GM20431 (cell line): ENCODE results near the gene KCNIP1.
"Not testable (repeated sequence)": the region's sequence is repeated elsewhere in the genome, so short reads cannot be mapped to it uniquely, and the experiment has no call there.

ENCODE experiments used
- in situ Hi-C: fragments of 300-500 bp; cut with MseI, MboI; formaldehyde crosslinking; loops from one replicate; pipeline ENCODE4 v1.15.0; 2020; ENCODE audit warnings: low sequenced_read_pairs; ENCODE audit not compliant: unreplicated experiment

The KCNIP1 gene

DNA sequence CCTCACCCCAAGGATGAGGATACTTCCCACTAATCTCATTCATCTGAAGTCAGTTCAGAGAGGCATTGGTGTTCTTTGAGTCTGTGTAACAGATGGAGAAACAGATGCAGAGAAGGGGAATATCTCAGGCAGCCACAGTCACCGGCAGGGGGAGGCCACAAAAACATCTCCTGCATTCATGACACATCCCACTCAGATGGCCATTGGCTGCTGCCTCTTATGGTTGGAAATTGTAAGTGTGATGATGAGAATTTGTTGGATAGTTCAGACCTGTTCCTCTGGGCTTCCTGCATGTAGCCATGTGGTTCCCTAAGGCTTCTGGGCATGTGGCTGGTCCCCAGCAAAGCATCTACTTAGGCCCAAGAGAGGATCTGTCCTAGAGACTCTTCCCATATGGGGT is 233.8 kb downstream of the KCNIP1 start:
- in situ Hi-C loops: no loop called here

- in situ Hi-C loops: no loop called here
Observed at GRCh38 chr5:170738840-170739239, 235.0 kb downstream of the KCNIP1 start.

GRCh38 chr5:170739446-170739845 is 235.6 kb downstream of the KCNIP1 start:
- in situ Hi-C loops: no loop called here

- in situ Hi-C loops: loop anchor here (10.0 kb wide), 1 partner anchor 54 kb away; no protein-coding TSS in a partner anchor
Observed at GRCh38 chr5:170740551-170741205, 236.9 kb downstream of the KCNIP1 start.

- in situ Hi-C loops: loop anchor here (10.0 kb wide), 1 partner anchor 53 kb away; no protein-coding TSS in a partner anchor
Observed at GRCh38 chr5:170741801-170742200, 238.0 kb downstream of the KCNIP1 start.

DNA sequence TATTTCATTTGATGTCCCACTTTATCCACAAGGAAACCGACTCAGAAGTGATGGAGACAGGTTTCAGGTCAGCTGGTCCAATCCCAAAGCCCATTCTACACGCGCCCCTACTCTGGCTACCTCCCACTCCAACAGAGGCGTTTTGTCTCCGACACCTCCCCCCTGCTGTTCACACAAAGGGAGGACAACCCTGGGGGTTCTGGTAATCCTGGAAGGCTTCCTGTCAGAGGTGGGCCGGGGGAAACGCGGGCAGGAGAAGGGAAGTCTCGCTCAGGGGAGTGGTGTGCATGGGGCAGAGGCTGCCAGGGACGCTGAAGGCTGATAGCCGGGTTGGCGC is 240.0 kb downstream of the KCNIP1 start:
- in situ Hi-C loops: loop anchor here (10.0 kb wide), 1 partner anchor 51 kb away; no protein-coding TSS in a partner anchor

DNA sequence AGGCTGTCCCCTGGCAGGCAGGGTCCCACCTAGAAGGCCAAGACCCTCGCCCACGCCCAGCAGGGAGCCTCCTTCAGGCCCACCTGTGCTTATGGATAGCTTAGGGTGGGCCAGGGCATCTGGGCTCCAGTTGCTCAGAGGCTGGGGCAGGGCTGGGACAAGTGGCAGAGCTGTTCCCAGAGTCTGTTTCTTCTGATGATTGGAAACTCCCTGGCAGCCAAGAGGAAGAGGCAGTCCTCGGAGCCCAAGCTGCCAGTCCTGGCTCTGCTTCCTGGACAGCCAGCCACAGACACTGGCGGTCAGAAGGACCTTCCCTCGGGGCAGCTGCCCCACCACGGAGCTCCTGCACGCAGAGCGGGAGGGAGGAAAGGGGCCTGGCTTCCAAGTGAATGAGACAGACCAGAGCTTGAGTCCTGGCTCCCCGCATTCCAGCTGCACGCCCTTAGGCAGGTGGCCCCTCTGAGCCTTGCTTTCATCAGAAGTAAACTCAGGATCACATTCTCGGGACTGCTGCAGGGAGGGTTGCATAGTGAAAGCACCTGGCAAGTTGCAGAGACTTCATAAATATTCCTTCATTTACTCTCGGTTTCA is 241.8 kb downstream of the KCNIP1 start:
- in situ Hi-C loops: loop anchor here (10.0 kb wide), 1 partner anchor 49 kb away; no protein-coding TSS in a partner anchor

DNA sequence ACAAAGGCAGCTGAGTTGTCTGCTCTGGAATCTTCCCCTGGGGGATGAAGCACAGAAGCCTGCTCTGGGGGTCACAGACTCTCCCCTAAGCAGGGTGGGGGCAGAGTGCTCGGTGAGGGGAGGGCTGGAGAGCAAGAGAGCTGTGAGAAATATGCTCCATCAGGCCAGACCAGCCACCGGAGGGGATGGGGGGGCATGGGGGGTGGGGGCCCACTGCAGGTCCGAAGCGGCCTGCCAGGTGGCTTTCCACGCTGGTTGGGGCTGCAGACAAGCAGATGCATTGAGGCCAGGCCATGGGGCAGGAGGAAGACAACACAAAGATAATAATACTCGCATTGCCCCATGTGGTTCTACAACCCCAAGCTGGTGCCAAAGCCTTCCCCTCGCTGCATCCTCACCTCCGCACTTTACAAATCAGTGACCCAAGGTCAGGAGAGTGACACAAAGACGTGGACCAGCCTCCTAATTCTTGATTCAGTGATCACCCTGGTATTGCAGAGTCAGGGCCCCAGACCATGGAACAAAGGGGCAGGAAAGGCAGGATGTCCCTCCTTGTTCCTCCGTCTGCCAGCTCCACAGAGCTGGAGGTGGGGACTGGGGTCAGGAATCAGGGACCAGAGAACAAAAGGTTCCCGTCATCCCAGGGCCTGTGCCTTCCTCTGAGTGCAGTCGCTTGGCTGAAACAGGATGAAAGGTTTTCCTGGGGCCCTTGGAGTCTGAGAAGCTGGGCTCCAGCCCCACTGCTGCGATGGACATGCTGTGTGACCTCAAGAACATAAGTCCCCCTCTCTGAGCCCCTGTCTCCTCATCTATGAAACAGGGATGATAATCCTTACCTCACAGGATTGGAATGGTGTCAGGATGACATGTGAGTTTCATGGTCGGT is 242.5 kb downstream of the KCNIP1 start:
- in situ Hi-C loops: loop anchor here (10.0 kb wide), 1 partner anchor 48 kb away; no protein-coding TSS in a partner anchor

DNA sequence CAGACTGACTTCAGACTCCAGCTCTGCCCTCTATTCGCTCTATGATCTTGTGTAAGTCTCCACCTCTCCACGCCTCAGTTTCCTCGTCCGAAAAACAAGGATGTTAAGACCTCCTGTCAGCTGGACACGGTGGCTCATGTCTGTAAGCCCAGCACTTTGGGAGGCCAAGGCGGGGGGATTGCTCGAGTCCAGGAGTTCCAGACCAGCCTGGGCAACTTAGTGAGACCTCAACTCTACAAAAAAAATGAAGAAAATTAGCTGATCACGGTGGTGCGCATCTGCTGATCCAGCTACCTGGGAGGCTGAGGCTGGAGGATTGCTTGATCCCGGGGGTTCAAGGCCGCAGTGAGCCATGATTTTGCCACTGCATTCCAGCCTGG is 243.1 kb downstream of the KCNIP1 start:
- in situ Hi-C loops: loop anchor here (10.0 kb wide), 1 partner anchor 48 kb away; no protein-coding TSS in a partner anchor

- in situ Hi-C loops: loop anchor here (10.0 kb wide), 1 partner anchor 47 kb away; no protein-coding TSS in a partner anchor
Observed at GRCh38 chr5:170747357-170747756, 243.5 kb downstream of the KCNIP1 start.

GRCh38 chr5:170747851-170748250 is 244.0 kb downstream of the KCNIP1 start:
- in situ Hi-C loops: loop anchor here (10.0 kb wide), 1 partner anchor 47 kb away; no protein-coding TSS in a partner anchor

GRCh38 chr5:170748951-170749471 is 245.2 kb downstream of the KCNIP1 start:
- in situ Hi-C loops: loop anchor here (10.0 kb wide), 1 partner anchor 46 kb away; no protein-coding TSS in a partner anchor

GRCh38 chr5:170749911-170750431 is 246.2 kb downstream of the KCNIP1 start:
- in situ Hi-C loops: loop anchor here (10.0 kb wide), 1 partner anchor 45 kb away; no protein-coding TSS in a partner anchor

- in situ Hi-C loops: no loop called here
Observed at GRCh38 chr5:170750791-170751190, 247.0 kb downstream of the KCNIP1 start.

DNA sequence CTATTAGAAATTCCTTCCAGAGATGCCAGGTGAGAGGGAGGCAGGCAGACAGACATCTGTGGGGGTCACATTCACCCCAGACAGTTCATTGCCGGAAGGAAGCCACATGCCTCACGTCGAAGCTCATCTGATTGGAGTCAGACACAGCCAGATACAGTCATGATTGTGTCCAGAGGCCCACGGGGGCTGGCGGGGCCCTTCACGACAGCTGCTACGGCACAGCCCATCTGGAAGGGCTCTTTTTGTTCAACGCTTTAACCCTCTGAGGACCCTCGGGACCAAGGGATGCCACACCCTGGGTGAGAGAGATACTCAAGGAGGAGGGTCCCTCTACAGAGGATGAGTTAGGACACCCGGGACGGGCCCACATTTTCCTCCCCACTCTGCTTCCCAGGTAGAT is 247.8 kb downstream of the KCNIP1 start:
- in situ Hi-C loops: no loop called here

DNA sequence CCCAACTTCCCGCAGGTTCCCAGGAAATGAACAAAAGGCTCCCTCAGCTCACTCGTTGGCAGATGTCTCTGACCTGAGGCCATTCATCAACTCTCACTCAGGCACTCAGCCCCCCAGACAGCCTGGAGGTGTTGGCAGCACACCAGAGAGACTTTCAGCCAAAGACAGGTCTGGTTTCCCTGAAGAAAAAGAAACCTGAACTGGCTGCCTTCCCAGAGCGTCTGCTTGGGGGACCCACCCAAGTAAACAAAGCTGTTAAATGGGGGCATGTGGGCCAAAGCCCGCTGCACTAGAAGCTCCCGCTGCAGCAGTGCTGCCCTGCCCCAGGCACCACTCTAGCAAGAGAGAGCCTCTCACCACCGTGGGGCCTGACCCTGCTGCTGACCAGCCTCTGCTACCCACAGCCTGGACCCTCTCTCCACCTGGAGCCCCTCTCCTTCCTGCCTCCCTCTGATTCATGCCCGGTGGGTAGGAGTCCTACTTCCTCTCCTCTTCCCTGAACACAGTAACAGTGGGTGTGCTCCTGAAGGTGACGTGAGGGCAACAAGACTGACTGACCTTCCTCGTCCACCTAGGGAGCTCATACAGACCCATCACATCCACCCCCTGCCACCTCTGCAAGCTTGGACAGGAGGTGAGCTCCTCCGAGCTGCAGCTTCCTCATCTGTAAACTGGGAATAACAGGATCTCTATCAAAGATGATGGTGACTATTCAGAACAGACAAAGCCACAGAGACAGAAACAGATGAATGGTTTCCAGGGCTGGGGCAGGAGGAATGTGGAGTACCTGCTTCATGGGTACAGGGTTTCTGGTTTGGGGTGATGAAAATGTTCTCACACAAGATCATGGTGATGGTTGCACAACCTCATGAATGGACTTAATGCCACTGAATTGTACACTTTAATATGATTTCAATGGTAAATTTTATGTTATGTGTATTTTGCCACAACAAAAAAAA is 248.7 kb downstream of the KCNIP1 start:
- in situ Hi-C loops: no loop called here

- in situ Hi-C loops: no loop called here
Observed at GRCh38 chr5:170753311-170753710, 249.5 kb downstream of the KCNIP1 start.

- in situ Hi-C loops: not testable (repeated sequence)
Observed at GRCh38 chr5:170754508-170754907, 250.7 kb downstream of the KCNIP1 start.
